ENCODE data around the gene CHIT1.

DNA sequence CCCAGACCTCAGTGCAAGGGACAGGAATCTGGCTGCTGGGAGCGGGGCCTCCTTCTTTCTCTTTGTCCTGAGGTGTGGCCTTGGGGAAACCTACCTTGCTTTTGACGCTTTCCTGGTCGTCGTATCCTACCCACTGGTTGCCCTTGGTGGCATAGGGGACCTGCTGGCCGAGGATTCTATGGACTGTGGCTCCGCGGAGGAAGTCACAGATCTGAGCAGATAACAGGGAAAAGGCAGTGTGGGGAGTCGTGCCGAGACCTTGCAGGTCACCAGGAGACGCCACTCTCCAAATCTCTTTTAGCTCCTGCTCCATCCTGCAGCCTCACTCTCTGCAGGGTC lies 49.8 kb downstream of the CHIT1 start:
- TF ChIP-seq, protein P1, sequence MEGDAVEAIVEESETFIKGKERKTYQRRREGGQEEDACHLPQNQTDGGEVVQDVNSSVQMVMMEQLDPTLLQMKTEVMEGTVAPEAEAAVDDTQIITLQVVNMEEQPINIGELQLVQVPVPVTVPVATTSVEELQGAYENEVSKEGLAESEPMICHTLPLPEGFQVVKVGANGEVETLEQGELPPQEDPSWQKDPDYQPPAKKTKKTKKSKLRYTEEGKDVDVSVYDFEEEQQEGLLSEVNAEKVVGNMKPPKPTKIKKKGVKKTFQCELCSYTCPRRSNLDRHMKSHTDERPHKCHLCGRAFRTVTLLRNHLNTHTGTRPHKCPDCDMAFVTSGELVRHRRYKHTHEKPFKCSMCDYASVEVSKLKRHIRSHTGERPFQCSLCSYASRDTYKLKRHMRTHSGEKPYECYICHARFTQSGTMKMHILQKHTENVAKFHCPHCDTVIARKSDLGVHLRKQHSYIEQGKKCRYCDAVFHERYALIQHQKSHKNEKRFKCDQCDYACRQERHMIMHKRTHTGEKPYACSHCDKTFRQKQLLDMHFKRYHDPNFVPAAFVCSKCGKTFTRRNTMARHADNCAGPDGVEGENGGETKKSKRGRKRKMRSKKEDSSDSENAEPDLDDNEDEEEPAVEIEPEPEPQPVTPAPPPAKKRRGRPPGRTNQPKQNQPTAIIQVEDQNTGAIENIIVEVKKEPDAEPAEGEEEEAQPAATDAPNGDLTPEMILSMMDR (IDR thresholded peaks at IDR 0.05; ENCODE audit: low read depth, low read length) = no peak
- no peak for TF ChIP-seq POLR2A (IDR thresholded peaks at IDR 0.05; ENCODE audit: extremely low read depth, insufficient read length)
